ENCODE measurements around the gene HUNK.

HUNK gene

DNA sequence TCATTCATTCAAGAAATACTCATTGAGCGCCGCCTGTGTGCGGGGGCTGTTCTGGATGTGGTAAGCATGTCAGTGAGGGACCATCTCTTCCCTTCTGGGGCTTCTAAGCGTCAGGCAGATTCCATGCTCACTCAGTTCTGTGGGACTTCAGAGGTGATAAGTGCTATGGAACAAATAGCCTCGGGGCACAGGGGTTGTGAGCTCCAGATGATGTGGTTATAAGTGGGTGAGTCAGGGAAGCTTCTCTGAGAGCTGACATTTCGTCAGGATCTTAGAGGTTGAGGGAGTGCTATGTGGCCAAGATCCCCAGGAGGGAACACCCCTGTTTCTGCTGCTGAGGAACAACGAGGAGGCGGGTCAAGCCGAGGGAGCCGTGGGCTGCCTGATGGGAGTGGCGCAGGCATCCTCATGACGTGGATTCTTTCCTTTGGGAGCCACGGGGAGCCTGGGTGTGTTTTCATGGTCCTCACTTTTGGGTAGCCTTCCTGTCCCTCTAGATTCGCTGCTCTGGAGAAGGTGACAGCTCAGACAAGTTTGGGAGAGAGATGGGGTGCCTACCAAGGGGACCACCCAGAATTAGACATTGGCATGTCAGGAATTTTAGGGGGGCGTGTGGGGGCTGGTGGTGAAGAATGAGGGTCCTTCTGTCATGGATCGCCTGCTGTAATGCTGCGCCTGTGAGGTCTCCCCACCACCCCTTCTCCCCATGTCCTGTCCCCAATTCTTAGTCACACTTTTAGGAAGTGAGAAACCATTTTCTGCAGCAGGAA lies 38.5 kb downstream of the HUNK start:
- no peak for DNase-seq (ENCODE audit: low read depth)
- TF ChIP-seq, protein P1, sequence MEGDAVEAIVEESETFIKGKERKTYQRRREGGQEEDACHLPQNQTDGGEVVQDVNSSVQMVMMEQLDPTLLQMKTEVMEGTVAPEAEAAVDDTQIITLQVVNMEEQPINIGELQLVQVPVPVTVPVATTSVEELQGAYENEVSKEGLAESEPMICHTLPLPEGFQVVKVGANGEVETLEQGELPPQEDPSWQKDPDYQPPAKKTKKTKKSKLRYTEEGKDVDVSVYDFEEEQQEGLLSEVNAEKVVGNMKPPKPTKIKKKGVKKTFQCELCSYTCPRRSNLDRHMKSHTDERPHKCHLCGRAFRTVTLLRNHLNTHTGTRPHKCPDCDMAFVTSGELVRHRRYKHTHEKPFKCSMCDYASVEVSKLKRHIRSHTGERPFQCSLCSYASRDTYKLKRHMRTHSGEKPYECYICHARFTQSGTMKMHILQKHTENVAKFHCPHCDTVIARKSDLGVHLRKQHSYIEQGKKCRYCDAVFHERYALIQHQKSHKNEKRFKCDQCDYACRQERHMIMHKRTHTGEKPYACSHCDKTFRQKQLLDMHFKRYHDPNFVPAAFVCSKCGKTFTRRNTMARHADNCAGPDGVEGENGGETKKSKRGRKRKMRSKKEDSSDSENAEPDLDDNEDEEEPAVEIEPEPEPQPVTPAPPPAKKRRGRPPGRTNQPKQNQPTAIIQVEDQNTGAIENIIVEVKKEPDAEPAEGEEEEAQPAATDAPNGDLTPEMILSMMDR (conservative IDR thresholded peaks at IDR 0.05; ENCODE audit: low read depth, low read length) = no peak
- H3K4me3 ChIP-seq (ENCODE audit: low read depth, low read length) = no peak overlapping the region

DNA sequence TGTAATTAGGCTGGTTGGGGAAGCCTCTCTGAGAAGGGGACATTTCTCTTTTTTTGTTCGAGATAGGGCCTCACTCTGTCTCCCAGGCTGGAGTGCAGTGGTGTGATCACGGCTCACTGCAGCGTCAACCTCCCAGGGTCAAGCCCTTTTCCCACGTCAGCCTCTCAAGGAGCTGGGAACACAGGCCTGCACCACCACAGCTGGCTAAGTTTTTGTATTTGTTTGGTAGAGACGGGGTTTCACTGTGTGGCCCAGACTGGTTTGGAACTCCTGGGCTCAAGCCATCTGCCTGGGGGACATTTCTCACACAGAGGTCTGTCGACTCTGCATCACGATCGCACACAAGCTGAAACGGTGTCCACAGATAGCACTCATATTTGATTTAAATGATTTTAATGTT lies 39.7 kb downstream of the HUNK start:
- H3K4me3 ChIP-seq (ENCODE audit: low read depth, low read length) = no peak overlapping the region
- TF ChIP-seq, protein P1 (conservative IDR thresholded peaks at IDR 0.05; ENCODE audit: low read depth, low read length) = no peak
- DNase-seq (ENCODE audit: low read depth) = no peak

DNA sequence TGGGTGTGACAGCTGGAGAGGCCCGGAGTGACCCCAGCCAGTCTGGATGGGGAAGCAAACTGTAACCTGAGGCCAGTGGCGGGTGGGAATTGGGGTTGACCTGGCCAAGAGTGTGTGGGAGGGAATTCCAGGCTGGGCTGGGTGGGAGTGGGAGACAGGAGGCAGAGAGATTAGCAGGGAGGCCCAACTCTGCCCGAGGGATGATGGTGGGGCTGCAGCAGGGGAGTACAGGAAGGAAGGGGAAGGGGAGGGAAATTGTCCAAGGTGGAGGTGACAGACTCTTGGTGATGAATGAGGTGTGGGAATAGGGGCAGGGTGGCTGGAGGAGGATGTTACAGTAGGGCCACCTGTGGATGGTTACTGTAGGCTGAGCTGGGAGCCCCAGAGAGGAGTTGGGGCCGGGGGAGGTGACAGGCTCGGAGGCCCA lies 40.4 kb downstream of the HUNK start:
- no peak for DNase-seq (ENCODE audit: low read depth)
- TF ChIP-seq, protein P1 (conservative IDR thresholded peaks at IDR 0.05; ENCODE audit: low read depth, low read length) = no peak

DNA sequence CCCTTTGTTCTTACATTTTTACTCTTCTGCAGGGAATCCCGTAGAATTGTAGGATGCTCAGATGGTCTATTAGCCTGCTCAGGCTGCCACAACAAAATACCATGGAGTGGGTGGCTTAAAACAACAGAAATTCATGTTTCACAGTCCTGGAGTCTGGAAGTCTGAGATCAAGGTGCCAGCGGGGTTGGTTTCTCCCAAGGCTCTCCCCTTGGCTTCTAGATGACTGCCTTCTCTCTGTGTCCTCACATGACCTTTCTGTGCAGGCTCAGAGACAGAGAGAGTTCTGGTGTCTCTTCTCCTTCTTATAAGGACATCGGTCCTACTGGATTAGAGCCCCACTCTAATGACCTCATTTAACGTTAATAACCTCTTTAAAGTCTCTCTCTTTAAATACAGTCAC lies 41.7 kb downstream of the HUNK start:
- H3K4me3 ChIP-seq (ENCODE audit: low read depth, low read length) = no peak overlapping the region
- TF ChIP-seq, protein P1 (conservative IDR thresholded peaks at IDR 0.05; ENCODE audit: low read depth, low read length) = no peak
- DNase-seq (ENCODE audit: low read depth) = no peak

More for the DNA sequence above, 40.4 kb downstream of the HUNK start:
- H3K4me3 ChIP-seq (ENCODE audit: low read depth, low read length) = no peak overlapping the region

DNA sequence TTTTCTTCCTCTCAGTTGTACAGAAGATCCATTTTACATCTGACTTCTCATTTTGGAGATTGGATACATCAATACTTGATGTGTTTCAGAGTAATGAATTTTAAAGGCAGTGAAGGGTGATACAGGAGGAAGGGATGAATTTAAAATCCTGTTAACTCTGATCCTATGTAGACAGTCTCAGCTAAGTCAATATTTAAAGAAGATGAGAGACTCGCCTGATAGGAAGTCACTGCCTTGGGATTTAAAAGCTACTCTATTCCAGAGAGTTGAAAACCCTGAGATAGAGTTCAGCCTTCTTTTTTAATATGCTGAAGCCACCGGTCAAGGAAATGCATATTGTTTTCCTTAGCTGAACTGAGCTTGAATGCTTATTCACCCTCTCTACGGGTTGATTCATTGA lies 42.7 kb downstream of the HUNK start:
- no peak for DNase-seq (ENCODE audit: low read depth)

DNA sequence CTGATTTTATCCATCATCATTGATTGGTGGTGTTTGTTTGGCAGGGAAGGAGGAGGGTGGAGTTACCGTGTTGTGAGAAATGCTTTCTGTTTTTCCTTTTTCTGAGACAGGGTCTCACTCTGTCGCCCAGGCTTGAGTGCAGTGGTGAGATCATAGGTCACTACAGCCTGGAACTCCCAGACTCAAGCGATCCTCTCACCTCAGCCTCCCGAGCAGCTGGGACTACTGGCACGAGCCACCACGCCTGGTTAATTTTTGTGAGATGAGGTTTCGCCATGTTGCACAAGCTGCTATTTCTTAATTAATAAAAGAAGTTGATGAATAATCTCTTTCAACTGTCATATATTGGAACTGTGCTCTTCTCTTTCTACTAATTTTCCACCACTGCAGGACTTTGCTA lies 44.3 kb downstream of the HUNK start:
- TF ChIP-seq, protein P1 (conservative IDR thresholded peaks at IDR 0.05; ENCODE audit: low read depth, low read length) = no peak
- no peak overlapping the region for H3K4me3 ChIP-seq (ENCODE audit: low read depth, low read length)
- no peak for DNase-seq (ENCODE audit: low read depth)

More for the DNA sequence above, 42.7 kb downstream of the HUNK start:
- TF ChIP-seq, protein P1 (conservative IDR thresholded peaks at IDR 0.05; ENCODE audit: low read depth, low read length) = no peak
- H3K4me3 ChIP-seq (ENCODE audit: low read depth, low read length) = no peak overlapping the region

DNA sequence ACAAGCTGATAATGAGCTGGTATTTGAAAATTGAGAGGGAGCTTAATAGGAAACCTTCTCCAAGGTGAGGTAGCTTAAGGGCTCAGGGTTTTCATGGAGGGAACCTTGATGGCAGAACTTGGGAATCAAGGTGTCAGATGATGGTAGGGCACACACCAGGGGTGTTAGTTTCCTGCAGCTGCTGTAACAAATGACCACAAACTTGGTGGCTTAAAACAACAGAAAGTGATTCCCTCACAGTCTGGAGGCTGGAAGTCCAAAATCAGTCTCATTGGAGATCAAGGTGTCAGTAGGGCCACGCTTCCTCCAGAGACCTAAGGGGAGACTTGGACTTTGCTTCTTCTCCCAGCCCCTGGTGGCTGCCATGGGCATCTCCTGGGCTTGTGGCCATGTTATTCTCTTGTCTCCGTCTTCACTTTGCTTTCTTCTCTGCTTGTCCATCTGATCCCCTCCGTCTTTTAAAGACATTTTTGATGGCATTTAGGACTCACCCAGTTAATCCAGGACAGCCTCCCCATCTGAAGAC lies 45.5 kb downstream of the HUNK start:
- no peak overlapping the region for H3K4me3 ChIP-seq (ENCODE audit: low read depth, low read length)
- TF ChIP-seq, protein P1 (conservative IDR thresholded peaks at IDR 0.05; ENCODE audit: low read depth, low read length) = no peak
- DNase-seq (ENCODE audit: low read depth) = no peak

Data from choroid plexus epithelial cell (primary cell).